NT2/D1 (cell line): ENCODE results near the gene GBP2.

Experiments used
- SUZ12 ChIP-seq: IDR thresholded peaks from 2 replicates; pipeline ENCODE4 v1.6.1; 2011; ENCODE audit not compliant: insufficient read length, insufficient read depth; ENCODE audit errors: extremely low read depth
- YY1 ChIP-seq: IDR thresholded peaks from 2 replicates; pipeline ENCODE4 v1.6.1; 2011; ENCODE audit not compliant: insufficient read length, insufficient read depth
- ZNF274 ChIP-seq: IDR thresholded peaks from 2 replicates; pipeline ENCODE4 v1.6.1; 2011; ENCODE audit warnings: mild to moderate bottlenecking, low read depth, low read length

- TF ChIP-seq ZNF274, result no peak
- TF ChIP-seq SUZ12, result no peak
- TF ChIP-seq YY1, result no peak
Measured at GRCh38 chr1:89133747-89134146, 7.8 kb upstream of the GBP2 start.
